ENCODE results near the gene LRRC8D. TPM values are rescaled to one million over a fixed set of nuclear protein-coding genes. Genes with fewer than 3 reads are reported as not detected.
"Not testable (repeated sequence)": the region's sequence is repeated elsewhere in the genome, so short reads cannot be mapped to it uniquely, and the experiment has no call there.

Gene LRRC8D
- total and polyA plus RNA-seq, 2 experiments from 2014 or later = 23.6 to 48.8 TPM

DNA sequence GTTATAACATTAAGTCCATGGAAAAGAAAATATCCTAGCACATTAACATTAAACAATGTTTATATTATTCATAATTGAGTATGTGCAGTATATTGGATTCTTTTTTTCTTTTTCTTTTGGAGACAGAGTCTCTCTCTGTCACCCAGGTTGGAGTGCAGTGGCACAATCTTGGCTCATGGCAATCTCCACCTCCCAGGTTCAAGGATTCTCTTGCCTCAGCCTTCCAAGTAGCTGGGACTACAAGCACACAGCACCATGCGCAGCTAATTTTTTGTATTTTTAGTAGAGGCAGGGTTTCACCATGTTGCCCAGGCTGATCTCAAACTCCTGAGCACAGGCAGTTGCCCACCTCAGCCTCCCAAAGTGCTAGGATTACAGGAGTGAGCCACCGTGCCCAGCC lies 162.0 kb downstream of the LRRC8D start:
- not testable (repeated sequence) for H3K27ac ChIP-seq (ENCODE audit: low read depth); H3K4me3 Mint-ChIP-seq; H3K36me3 ChIP-seq (ENCODE audit: insufficient read depth); H2AFZ ChIP-seq; H3K27me3 ChIP-seq (ENCODE audit: insufficient read depth); H3K9me3 Mint-ChIP-seq; DNase-seq (ENCODE audit: low spot score); H3K4me3 ChIP-seq; H3F3A ChIP-seq (replicated peaks; ENCODE audit: low read depth); H3K4me2 ChIP-seq; ATAC-seq; H3K27ac Mint-ChIP-seq; H3K27me3 Mint-ChIP-seq (ENCODE audit: insufficient read depth, low read depth, poor library complexity); H3K79me2 ChIP-seq (replicated peaks; ENCODE audit: insufficient read depth); H3K9me2 ChIP-seq (ENCODE audit: insufficient read depth); H3K36me3 Mint-ChIP-seq (ENCODE audit: low read depth); H4K20me1 ChIP-seq (replicated peaks; ENCODE audit: insufficient read depth)
- peaks cover 13% of the 10 kb centered on the region for H3K4me1 ChIP-seq (ENCODE audit: insufficient read depth)
- peaks cover 12% of the 10 kb centered on the region; the same call in 2 of the 3 replicates for H3K4me1 Mint-ChIP-seq

DNA sequence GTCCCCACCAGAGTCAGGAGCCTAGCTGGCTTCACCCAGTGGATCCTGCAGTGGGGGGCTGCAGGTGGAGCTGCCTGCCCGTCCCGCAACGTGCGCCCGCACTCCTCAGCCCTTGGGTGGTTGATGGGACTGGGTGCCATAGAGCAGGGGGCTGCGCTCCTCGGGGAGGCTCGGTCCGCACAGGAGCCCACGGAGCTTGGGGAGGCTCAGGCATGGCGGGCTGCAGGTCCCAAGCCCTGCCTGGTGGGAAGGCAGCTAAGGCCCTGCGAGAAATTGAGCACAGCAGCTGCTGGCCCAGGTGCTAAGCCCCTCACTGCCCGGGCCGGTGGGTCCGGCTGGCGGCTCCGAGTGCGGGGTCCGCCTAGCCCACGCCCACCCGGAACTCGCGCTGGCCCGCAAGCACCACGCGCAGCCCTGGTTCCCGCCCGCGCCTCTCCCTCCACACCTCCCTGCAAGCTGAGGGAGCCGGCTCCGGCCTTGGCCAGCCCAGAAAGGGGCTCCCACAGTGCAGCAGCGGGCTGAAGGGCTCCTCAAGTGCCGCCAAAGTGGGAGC lies 163.8 kb downstream of the LRRC8D start:
- not testable (repeated sequence) for H3K27ac ChIP-seq (ENCODE audit: low read depth); H2AFZ ChIP-seq; DNase-seq (ENCODE audit: low spot score); H3K79me2 ChIP-seq (replicated peaks; ENCODE audit: insufficient read depth); H3K9me3 Mint-ChIP-seq; H3K4me3 ChIP-seq; H3K9me2 ChIP-seq (ENCODE audit: insufficient read depth); H3K27ac Mint-ChIP-seq; H3K4me2 ChIP-seq; H3K36me3 Mint-ChIP-seq (ENCODE audit: low read depth); H3K27me3 Mint-ChIP-seq (ENCODE audit: insufficient read depth, low read depth, poor library complexity); H3K4me3 Mint-ChIP-seq; H4K20me1 ChIP-seq (replicated peaks; ENCODE audit: insufficient read depth); ATAC-seq; H3K36me3 ChIP-seq (ENCODE audit: insufficient read depth); H3F3A ChIP-seq (replicated peaks; ENCODE audit: low read depth); H3K27me3 ChIP-seq (ENCODE audit: insufficient read depth)
- H3K4me1 ChIP-seq (ENCODE audit: insufficient read depth) = peaks cover 16% of the 10 kb centered on the region
- peaks cover 14% of the 10 kb centered on the region for H3K4me1 Mint-ChIP-seq

DNA sequence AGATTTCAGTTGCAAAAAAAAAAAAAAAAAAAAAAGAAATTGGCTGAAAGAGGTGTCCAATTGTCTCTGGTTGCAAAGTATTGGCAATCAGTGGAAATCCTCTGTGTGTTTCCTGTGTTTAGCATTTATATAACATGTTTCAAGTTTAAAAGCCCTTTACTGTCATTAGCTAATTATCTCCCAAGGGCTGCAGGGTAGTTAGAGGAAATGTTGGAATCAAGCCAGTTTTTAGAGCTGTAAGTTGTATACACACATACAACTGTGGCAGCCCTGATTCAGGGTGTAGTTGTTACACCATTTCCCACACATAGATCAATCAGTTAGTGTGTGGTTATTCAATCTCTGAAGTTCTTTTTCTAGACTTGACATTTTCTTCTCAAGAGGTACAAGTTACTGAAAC lies 165.2 kb downstream of the LRRC8D start:
- Histone ChIP-seq H3K36me3 (ENCODE audit: insufficient read depth) (no peaks in the 10 kb centered on the region), H3K79me2 (replicated peaks; ENCODE audit: insufficient read depth) (no peaks in the 10 kb centered on the region), H3F3A (replicated peaks; ENCODE audit: low read depth) (no peaks in the 10 kb centered on the region), H3K9me2 (ENCODE audit: insufficient read depth) (no peaks in the 10 kb centered on the region), H3K4me2 (no peak overlapping the region), H4K20me1 (replicated peaks; ENCODE audit: insufficient read depth) (no peaks in the 10 kb centered on the region), H3K27ac (ENCODE audit: low read depth) (no peak overlapping the region), H3K27me3 (ENCODE audit: insufficient read depth) (no peaks in the 10 kb centered on the region), H3K4me3 (no peak overlapping the region), H3K4me1 (ENCODE audit: insufficient read depth) (peaks cover 9% of the 10 kb centered on the region; the same call in 1 of the 2 replicates), H2AFZ (no peak overlapping the region)
- ATAC-seq (no peak), DNase-seq (ENCODE audit: low spot score) (no peak)
- Mint-ChIP-seq H3K27ac (no peak overlapping the region), H3K9me3 (no peaks in the 10 kb centered on the region), H3K4me1 (peaks cover 16% of the 10 kb centered on the region), H3K36me3 (ENCODE audit: low read depth) (no peaks in the 10 kb centered on the region), H3K4me3 (no peak overlapping the region), H3K27me3 (ENCODE audit: insufficient read depth, low read depth, poor library complexity) (no peaks in the 10 kb centered on the region)
- TF ChIP-seq POLR2AphosphoS5 (IDR thresholded peaks at IDR 0.05; ENCODE audit: low read depth) (no peak), ETS1 (IDR thresholded peaks at IDR 0.05) (no peak)

Other genes with a start within 250 kb of the LRRC8D start
- 2.6 and 3.9 TPM in 2 replicates for gene LRRC8C, start 187.9 kb upstream of the LRRC8D start, total RNA-seq (2014; rRNA removed; shearing (Covaris generic))
- 0.78 and 0.89 TPM in 2 replicates for gene LRRC8C, start 187.9 kb upstream of the LRRC8D start, polyA plus RNA-seq (2016; fragmentation: Nextera tagmentation; extraction: Ambion mirVana)
- 21.9 and 28.6 TPM in 2 replicates for gene ZNF326, start 174.1 kb downstream of the LRRC8D start, total RNA-seq (2014; rRNA removed; shearing (Covaris generic))
- gene ZNF326, start 174.1 kb downstream of the LRRC8D start, polyA plus RNA-seq (2016; fragmentation: Nextera tagmentation; extraction: Ambion mirVana) = 31.1 and 35.1 TPM in 2 replicates